Naive B cell (primary cell): ENCODE measurements around the gene SH3GL2. TPM values are rescaled to one million over a fixed set of nuclear protein-coding genes. Genes with fewer than 3 reads are reported as not detected.

ENCODE experiments used
- ATAC-seq, 2 donors: fragments of 150-1000 bp; cut with Tn5 transposase; 2 replicates each; pipeline ENCODE4 v1.10.0; 2021; ENCODE audit warnings: low read depth in 2 of 2, mild to moderate bottlenecking in 2 of 2, moderate library complexity in 2 of 2
- DNase-seq: peaks from one replicate; pipeline ENCODE4 v3.0.0; 2022
- H3K27ac Mint-ChIP-seq, 6 donors: one replicate each; pipeline ENCODE4 v1.8.0; 2020 to 2022; ENCODE audit warnings: mild to moderate bottlenecking in 6 of 6, mixed read lengths in 6 of 6, moderate library complexity in 5 of 6, inconsistent platforms in 2 of 6
- H3K27me3 Mint-ChIP-seq, 3 donors: one replicate each; pipeline ENCODE4 v1.8.0; 2021 to 2022; ENCODE audit warnings: mixed read lengths in 3 of 3, mild to moderate bottlenecking in 1 of 3
- H3K36me3 Mint-ChIP-seq, 2 donors: one replicate each; pipeline ENCODE4 v1.8.0; 2020 to 2022; ENCODE audit warnings: mixed read lengths in 2 of 2, inconsistent platforms in 1 of 2, mild to moderate bottlenecking in 1 of 2
- H3K4me1 Mint-ChIP-seq, 3 donors: one replicate each; pipeline ENCODE4 v1.8.0; 2020 to 2022; ENCODE audit warnings: mixed read lengths in 3 of 3, inconsistent platforms in 1 of 3, mild to moderate bottlenecking in 1 of 3, moderate library complexity in 1 of 3
- H3K4me3 Mint-ChIP-seq, 8 donors: one replicate each; pipeline ENCODE4 v1.8.0; 2020 to 2022; ENCODE audit warnings: mild to moderate bottlenecking in 8 of 8, mixed read lengths in 8 of 8, moderate library complexity in 8 of 8, inconsistent platforms in 2 of 8
- H3K9me3 Mint-ChIP-seq, 7 donors: one replicate each; pipeline ENCODE4 v1.8.0; 2020 to 2022; ENCODE audit warnings: mixed read lengths in 7 of 7, mild to moderate bottlenecking in 5 of 7, inconsistent platforms in 2 of 7, moderate library complexity in 1 of 7
- polyA plus RNA-seq, 6 donors: library from polyadenylated mRNA; unstranded; fragments of 300-500 nt; fragmentation: Illumina TruSeq; gene quantifications; one replicate each; pipeline ENCODE4 v1.2.3, GENCODE V29; 2021; ENCODE audit warnings: low read depth in 6 of 6

SH3GL2 gene
- polyA plus RNA-seq, 6 donors from 2014 or later: not detected

DNA sequence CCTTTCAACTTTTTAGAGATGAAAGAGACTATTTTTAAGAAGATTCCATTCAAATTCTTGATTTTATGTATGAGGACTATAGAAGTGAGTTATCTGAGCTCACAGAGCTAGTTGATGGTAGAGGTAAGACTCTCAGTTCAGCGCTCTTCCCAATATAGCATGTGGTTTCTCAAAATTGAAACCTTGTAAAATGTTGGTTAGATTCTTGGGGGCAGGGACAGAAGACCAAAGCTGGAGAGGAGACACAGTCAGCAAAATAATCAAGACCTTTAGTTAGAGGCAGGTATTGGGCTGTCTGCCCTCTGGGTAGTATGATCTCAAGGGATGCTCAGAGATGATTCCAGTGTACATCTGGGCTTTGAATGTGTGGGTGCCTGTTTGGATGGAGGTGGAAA lies 246.4 kb downstream of the SH3GL2 start:
- no peaks in the 10 kb centered on the region for H3K4me1 Mint-ChIP-seq
- peaks cover 2 to 17% (median 6%) of the 10 kb centered on the region in 7 donors for H3K9me3 Mint-ChIP-seq
- no peak overlapping the region for H3K4me3 Mint-ChIP-seq
- H3K27ac Mint-ChIP-seq: no peak overlapping the region
- ATAC-seq (no peak), DNase-seq (no peak)
- H3K27me3 Mint-ChIP-seq: peaks cover 3 to 4% (median 3%) of the 10 kb centered on the region in 3 donors
- no peaks in the 10 kb centered on the region for H3K36me3 Mint-ChIP-seq

- DNase-seq (no peak), ATAC-seq (no peak)
- Mint-ChIP-seq H3K4me3 (no peak overlapping the region), H3K27ac (no peak overlapping the region), H3K36me3 (no peaks in the 10 kb centered on the region), H3K27me3 (peaks cover 0 to 8% (median 4%) of the 10 kb centered on the region in 3 donors), H3K4me1 (no peaks in the 10 kb centered on the region), H3K9me3 (peaks cover 0 to 10% (median 2%) of the 10 kb centered on the region in 7 donors)
Measured at GRCh38 chr9:17829064-17829463, 250.2 kb downstream of the SH3GL2 start.

DNA sequence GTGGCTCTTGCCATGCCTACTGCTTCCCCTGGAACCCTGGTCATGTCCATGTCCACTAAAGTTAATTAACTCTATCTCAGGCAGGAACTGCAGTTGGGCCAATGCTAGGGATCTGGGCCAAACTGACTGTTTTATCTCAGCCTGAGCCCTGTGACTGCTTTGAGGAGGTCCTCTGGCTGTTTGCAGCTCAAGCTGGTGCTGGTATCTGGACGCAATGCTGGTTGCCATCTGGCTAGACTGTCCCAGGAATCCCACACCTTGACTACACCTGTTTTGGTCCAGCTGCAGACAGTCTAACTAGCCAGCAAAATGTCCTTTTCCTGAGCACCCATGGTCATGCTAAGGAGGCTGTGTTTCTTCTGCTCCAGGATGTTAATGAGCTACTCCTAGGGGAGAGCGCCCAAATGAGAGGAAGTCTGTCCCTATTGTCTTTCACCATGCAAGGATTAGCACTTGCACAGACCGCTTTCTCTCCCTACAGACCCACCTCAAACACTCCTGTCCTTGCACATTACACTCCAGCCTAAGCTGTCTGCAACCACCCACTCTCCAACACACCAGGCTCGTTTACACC lies 251.0 kb downstream of the SH3GL2 start:
- DNase-seq: no peak
- Mint-ChIP-seq H3K4me1 (no peaks in the 10 kb centered on the region), H3K9me3 (peaks cover 0 to 10% (median 2%) of the 10 kb centered on the region in 7 donors), H3K27ac (no peak overlapping the region), H3K27me3 (peaks cover 0 to 8% (median 4%) of the 10 kb centered on the region in 3 donors), H3K36me3 (no peaks in the 10 kb centered on the region), H3K4me3 (no peak overlapping the region)
- ATAC-seq: no peak

DNA sequence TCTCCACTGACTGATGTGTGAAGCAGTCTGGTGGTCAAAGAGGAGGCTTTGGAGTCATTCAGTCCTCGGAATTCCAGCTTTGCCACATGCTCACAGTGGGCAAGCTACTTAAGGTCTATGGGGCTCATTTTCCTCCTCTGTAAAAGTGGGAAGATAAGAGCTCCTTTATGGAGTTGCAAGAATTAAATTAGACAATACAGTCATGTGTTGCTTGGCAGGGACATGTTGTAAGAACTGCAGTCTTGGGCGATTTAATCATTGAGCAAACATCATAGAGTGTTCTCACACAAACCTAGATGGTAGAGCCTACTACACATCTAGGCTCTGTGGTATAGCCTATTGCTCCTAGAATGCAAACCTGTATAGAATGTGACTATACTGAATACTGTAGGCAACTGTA lies 253.9 kb downstream of the SH3GL2 start:
- no peaks in the 10 kb centered on the region for H3K4me1 Mint-ChIP-seq
- ATAC-seq (no peak), DNase-seq (no peak)
- no peak overlapping the region for H3K4me3 Mint-ChIP-seq
- H3K36me3 Mint-ChIP-seq: no peaks in the 10 kb centered on the region
- H3K27me3 Mint-ChIP-seq: peaks cover 0 to 8% (median 0%) of the 10 kb centered on the region in 3 donors
- peaks cover 0 to 12% (median 4%) of the 10 kb centered on the region in 7 donors for H3K9me3 Mint-ChIP-seq
- no peak overlapping the region for H3K27ac Mint-ChIP-seq

- peaks cover 0 to 12% (median 4%) of the 10 kb centered on the region in 7 donors for H3K9me3 Mint-ChIP-seq
- DNase-seq (no peak), ATAC-seq (no peak)
- peaks cover 0 to 8% (median 0%) of the 10 kb centered on the region in 3 donors for H3K27me3 Mint-ChIP-seq
- H3K4me3 Mint-ChIP-seq: no peak overlapping the region
- H3K27ac Mint-ChIP-seq: no peak overlapping the region
- no peaks in the 10 kb centered on the region for H3K36me3 Mint-ChIP-seq
- H3K4me1 Mint-ChIP-seq: no peaks in the 10 kb centered on the region
Measured at GRCh38 chr9:17833846-17834245, 255.0 kb downstream of the SH3GL2 start.

- DNase-seq (no peak), ATAC-seq (no peak)
- Mint-ChIP-seq H3K36me3 (no peaks in the 10 kb centered on the region), H3K27ac (no peak overlapping the region), H3K4me1 (no peaks in the 10 kb centered on the region), H3K27me3 (no peaks in the 10 kb centered on the region), H3K4me3 (no peak overlapping the region), H3K9me3 (peaks cover under 1 to 13% (median 2%) of the 10 kb centered on the region in 7 donors)
Measured at GRCh38 chr9:17837965-17838364, 259.1 kb downstream of the SH3GL2 start.

GRCh38 chr9:17839776-17840175 lies 260.9 kb downstream of the SH3GL2 start:
- DNase-seq (no peak), ATAC-seq (no peak)
- Mint-ChIP-seq H3K27me3 (no peaks in the 10 kb centered on the region), H3K9me3 (peaks cover 4 to 23% (median 8%) of the 10 kb centered on the region in 7 donors), H3K4me1 (no peaks in the 10 kb centered on the region), H3K4me3 (no peak overlapping the region), H3K27ac (no peak overlapping the region), H3K36me3 (peaks cover 0 to 6% of the 10 kb centered on the region in 2 donors)

GRCh38 chr9:17843236-17843635 lies 264.4 kb downstream of the SH3GL2 start:
- Mint-ChIP-seq H3K27ac (no peak overlapping the region), H3K27me3 (no peaks in the 10 kb centered on the region), H3K4me1 (no peaks in the 10 kb centered on the region), H3K4me3 (no peak overlapping the region), H3K36me3 (peaks cover 0 to 6% of the 10 kb centered on the region in 2 donors), H3K9me3 (peaks cover 6 to 25% (median 11%) of the 10 kb centered on the region in 7 donors)
- no peak for ATAC-seq
- DNase-seq: no peak
